DMS53 treated with DMSO at 0.1 percent for 48 hours (cell line): Measurements from ENCODE around the gene CC2D2A.
"Not testable (repeated sequence)": the region's sequence is repeated elsewhere in the genome, so short reads cannot be mapped to it uniquely, and the experiment has no call there.

ENCODE experiments used
- DNase-seq: peaks from one replicate; lab custom pipeline; 2025; ENCODE audit not compliant: unreplicated experiment; lab: John Stamatoyannopoulos, UW

The CC2D2A gene

DNA sequence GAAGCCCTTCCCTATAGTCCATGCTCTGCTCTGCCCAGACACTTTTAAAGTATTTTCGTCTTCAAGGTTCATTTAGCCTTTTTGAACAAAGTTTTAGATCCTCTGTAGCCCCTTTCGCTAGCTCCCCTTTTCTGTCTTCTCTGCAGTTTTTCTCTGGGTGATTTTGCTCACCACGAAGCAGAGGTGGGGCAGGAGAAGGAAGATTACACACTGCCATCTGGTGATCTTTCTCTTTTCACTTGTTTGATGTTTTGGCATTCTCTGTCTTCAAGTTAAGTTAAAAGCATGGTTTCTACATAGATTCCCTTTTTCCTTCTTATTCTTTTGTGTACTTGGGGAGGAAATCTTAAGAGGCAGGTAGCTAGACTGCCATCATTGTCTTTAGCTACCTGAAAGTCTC lies 43.9 kb downstream of the CC2D2A start:
- DNase-seq = no peak

DNA sequence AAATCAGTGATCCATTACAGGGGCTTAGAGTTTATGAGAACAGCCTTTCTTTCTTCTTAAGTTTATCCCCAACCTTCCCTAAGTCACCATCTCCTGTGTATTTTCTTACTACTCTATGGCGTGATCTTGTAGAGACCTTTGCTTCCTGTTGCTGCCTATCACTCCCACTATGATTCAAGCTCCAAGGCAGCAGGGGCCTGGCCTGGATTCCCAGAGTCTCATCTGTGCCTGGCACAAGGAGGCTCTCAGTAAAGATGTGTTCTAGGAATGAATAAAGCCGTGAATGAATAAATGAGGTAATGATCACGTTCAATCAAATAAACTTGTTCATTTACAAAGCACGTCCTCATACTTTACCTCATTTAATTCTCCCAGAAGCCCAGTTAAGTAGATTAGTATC lies 45.4 kb downstream of the CC2D2A start:
- DNase-seq = no peak

- no peak for DNase-seq
Measured at GRCh38 chr4:15516494-15516893, 46.8 kb downstream of the CC2D2A start.

DNA sequence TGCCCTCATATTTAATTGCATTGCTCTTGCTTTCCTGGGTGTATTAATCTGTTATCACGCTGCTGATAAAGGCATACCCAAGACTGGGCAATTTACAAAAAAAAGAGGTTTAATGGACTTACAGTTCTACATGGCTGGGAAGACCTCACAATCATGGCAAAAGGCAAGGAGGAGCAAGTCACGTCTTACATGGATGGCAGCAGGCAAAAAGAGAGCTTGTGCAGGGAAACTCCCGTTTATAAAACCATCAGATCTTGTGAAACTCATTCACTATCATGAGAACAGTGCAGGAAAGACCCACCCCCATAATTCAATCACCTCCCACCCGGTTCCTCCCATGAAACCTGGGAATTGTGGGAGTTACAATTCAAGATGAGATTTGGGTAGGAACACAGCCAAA lies 48.0 kb downstream of the CC2D2A start:
- not testable (repeated sequence) for DNase-seq

GRCh38 chr4:15521442-15522039 lies 51.9 kb downstream of the CC2D2A start:
- DNase-seq = peak; percentile 3

- DNase-seq = no peak
Measured at GRCh38 chr4:15525080-15525479, 55.4 kb downstream of the CC2D2A start.

DNA sequence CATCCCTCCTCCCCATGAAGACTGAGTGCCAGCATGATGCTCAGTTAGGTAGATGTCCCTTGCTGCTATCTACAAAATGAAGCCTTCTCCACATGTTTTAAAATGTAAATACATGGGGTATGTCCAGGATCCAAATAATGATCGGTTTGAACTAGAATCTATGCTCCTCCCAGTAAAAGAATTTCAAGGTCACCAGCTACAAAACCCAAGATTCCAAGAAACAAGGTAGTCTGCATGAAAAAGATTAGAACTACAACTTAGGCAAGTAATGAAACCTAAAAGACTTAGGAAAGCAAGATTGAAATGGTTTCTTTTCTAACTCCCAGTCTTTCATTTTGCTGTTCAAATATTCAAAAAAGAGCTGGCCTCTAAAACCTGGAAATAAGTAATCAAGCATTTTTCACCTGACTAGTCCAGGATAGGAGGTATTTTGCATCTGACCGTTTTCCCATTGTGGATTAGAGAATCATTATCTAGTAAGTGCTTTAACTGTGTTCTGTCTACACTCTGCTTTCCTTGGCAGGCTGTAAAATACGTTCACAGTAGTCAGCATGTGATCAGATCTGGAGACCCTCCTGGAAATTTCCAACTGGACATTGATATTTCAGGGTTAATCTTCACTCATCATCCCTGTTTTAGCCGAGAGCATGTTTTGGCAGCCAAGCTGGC lies 57.4 kb downstream of the CC2D2A start:
- DNase-seq = no peak

- DNase-seq = no peak
Measured at GRCh38 chr4:15531792-15532191, 62.1 kb downstream of the CC2D2A start.

DNA sequence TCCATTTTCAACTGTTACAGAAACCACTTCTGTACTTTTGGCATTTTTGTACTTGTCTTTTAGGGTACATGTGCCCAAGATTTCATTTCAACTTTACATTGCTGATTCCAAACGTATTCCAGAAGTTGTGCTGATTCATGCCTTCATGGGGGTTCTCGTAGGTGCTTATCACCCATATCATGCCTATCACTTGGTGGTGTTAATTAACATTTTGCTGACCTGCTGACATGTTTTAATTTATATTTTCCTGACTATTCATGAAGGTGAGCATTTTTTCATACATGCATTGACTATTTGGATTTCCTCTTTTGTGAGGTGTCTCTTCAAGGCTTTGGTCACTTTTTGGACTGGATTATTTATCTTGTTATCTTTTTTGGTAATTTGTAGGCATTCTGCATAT lies 64.1 kb downstream of the CC2D2A start:
- no peak for DNase-seq

DNA sequence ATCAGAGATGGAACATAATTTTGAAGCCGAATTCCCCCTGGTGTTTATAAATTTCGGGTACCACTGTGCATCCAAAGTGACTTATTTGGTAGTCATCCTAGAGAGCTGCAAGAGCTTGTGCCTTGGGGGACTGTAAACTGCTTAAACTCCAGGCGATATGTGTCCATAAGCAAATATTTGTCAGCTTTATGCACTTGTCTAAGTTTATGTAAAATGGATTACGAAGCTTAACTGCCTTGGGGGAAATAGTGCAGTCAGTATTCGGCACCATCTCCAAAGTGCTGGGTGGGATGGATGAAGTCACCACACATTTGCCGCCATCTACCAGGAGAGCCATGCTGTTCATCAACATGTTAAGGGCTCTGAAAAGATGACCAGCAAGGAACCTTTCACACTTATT lies 65.9 kb downstream of the CC2D2A start:
- DNase-seq = no peak

GRCh38 chr4:15536552-15537499 lies 67.1 kb downstream of the CC2D2A start:
- DNase-seq = no peak

GRCh38 chr4:15541941-15542340 lies 72.3 kb downstream of the CC2D2A start:
- DNase-seq = no peak

DNA sequence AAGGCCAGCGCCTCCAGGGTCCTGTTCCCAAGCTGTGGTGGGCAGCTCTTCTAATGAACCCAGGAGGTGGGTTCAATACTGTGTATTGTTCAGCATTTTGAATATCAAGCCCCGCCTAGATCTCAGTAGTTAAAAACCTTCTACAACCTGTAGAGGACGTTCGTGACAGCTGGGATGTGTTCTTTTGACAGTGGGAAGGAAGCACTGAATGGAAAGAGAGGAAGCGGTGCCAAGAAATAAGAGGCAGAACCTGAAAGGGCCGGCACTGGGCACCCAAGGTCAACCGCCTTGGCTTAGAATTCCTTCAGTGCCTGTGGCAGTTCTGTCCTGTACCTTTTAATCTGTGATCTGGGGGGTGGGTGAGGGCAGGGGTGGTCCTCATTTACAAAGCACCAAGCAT lies 73.1 kb downstream of the CC2D2A start:
- DNase-seq = no peak

GRCh38 chr4:15543537-15544247 lies 74.0 kb downstream of the CC2D2A start:
- no peak for DNase-seq

GRCh38 chr4:15544248-15544729 lies 74.6 kb downstream of the CC2D2A start:
- no peak for DNase-seq

DNA sequence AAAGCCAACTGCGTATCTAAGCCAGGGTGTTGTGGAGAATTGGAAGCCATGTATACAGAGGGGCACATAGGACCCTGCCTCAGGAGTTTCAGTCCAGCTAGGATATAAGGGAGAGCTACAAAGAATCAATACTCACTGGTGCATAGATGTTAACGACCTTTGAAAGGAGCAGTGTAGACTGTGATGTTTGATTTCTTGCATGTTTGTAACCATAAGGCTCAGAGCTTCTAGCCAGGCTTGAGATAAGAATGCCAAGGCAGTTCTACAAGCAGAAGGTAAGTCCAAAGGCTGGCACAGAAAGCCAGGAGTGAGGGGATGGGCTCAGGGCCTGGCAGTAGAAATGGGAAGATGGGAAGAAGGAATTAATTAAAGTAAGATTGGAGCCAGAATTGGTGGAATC lies 75.7 kb downstream of the CC2D2A start:
- DNase-seq = no peak

- DNase-seq = no peak
Measured at GRCh38 chr4:15547392-15547791, 77.7 kb downstream of the CC2D2A start.

DNA sequence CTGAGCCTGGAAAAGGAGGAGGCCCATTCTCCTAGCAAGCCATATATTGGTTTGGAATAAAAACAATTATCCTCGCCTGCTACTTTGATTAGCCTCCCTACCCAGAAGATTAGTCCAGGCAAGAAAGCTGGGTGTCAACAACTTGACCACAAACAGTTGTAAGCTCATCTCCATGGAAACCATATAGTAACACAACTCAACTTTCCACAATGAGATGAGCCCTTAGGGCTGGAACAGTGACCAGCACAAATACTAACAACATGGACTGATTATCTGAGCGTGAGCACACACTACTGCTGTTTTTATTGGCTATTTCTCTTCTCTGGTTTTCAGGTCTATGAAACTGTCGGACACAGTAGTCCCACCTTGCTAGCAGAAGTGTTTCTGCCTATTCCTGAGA lies 80.8 kb downstream of the CC2D2A start:
- DNase-seq = no peak

- DNase-seq = peak; percentile 68
Measured at GRCh38 chr4:15551740-15552446, 82.2 kb downstream of the CC2D2A start.

DNA sequence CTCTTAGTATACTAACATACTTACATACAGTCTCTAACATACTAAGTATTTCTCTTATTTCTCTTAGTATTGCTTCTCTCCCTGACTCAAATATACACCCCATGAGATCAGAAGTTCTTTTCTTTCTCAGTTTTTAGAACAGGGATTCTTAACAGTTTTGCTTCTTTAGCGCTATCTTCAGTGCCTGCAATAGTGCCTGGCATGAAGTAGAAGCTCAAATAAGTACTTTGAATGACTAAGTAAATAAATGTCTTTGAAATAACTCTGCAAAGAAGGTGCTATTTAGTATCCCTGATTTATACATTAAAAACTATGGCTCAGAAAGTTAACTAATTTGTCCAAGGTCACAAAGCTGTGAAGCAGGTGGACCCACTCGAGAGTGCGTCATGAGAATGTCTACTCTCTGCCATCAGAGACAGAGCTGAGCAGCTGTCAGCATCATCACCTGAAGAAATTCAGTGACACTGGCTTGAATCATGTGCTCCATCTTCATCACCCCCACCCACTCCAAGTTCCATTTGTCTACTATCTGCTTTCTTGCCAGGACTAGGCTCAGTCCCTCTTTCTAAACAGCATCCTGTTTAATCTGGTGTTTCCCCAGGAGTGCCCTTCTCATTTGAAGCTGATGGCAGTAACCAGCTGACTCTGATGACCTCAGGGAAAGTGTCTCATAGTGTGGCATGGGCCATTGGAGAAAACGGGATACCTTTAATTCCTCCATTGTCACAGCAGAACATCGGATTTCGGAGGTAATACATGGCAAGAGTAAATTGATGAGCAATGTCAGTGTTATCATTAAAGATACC lies 83.1 kb downstream of the CC2D2A start:
- peak; percentile 68 for DNase-seq
